Left lobe of liver (tissue), 2 donors: Measurements from ENCODE around the gene MFF. TPM values are rescaled to one million over a fixed set of nuclear protein-coding genes. Genes with fewer than 3 reads are reported as not detected.

ENCODE experiments used
- ATAC-seq: fragments of 200-7000 bp; cut with Tn5 transposase; one replicate; pipeline ENCODE4 v1.9.1; 2020; ENCODE audit warnings: mild to moderate bottlenecking, moderate library complexity
- DNase-seq: peaks from one replicate; pipeline ENCODE4 v3.0.0-alpha.2; 2020; ENCODE audit warnings: low spot score
- total RNA-seq: library from RNA; stranded (reverse); gene quantifications from one replicate; pipeline ENCODE4 v1.2.1, GENCODE V29; 2021
- donor health status: DM: no; HTN: no; CAD: no; lungs with moderate emphysema.
- donor health status: DM: no; HTN: yes; CAD: no.

Gene MFF
- total RNA-seq, result 27.6 TPM

GRCh38 chr2:227324995-227325838 lies at the start of gene MFF:
Gene MFF (plus strand): TSS chr2:227325251. CDS start chr2:227330666, 5,415 bp downstream.
- ATAC-seq, result peak; percentile 97
- DNase-seq, result peak; percentile 96

GRCh38 chr2:227280895-227281294 lies 44.2 kb upstream of the MFF start:
- ATAC-seq, result no peak

GRCh38 chr2:227285741-227286236 lies 39.3 kb upstream of the MFF start:
- DNase-seq, result no peak
- ATAC-seq, result no peak

More at GRCh38 chr2:227280895-227281294, 44.2 kb upstream of the MFF start:
- no peak for DNase-seq

- ATAC-seq (no peak), DNase-seq (no peak)
Observed at GRCh38 chr2:227287771-227288170, 37.3 kb upstream of the MFF start.

- ATAC-seq (no peak), DNase-seq (no peak)
Observed at GRCh38 chr2:227292314-227292713, 32.7 kb upstream of the MFF start.

GRCh38 chr2:227293531-227293930 lies 31.5 kb upstream of the MFF start:
- DNase-seq (no peak), ATAC-seq (no peak)

GRCh38 chr2:227295806-227296205 lies 29.2 kb upstream of the MFF start:
- ATAC-seq (no peak), DNase-seq (no peak)

- DNase-seq, result no peak
- ATAC-seq, result no peak
Observed at GRCh38 chr2:227296671-227297405, 28.2 kb upstream of the MFF start.

- ATAC-seq, result no peak
- DNase-seq, result no peak
Observed at GRCh38 chr2:227301523-227301922, 23.5 kb upstream of the MFF start.

GRCh38 chr2:227308784-227309183 lies 16.3 kb upstream of the MFF start:
- no peak for DNase-seq
- no peak for ATAC-seq

GRCh38 chr2:227310756-227311110 lies 14.3 kb upstream of the MFF start:
- DNase-seq (no peak), ATAC-seq (no peak)

- ATAC-seq (no peak), DNase-seq (no peak)
Observed at GRCh38 chr2:227311861-227312506, 13.1 kb upstream of the MFF start.

- ATAC-seq (no peak), DNase-seq (no peak)
Observed at GRCh38 chr2:227312579-227312978, 12.5 kb upstream of the MFF start.

- DNase-seq (no peak), ATAC-seq (no peak)
Observed at GRCh38 chr2:227313310-227313709, 11.7 kb upstream of the MFF start.

GRCh38 chr2:227317834-227318233 lies 7.2 kb upstream of the MFF start:
- DNase-seq (no peak), ATAC-seq (no peak)

- ATAC-seq (no peak), DNase-seq (no peak)
Observed at GRCh38 chr2:227320305-227321094, 4.6 kb upstream of the MFF start.

- ATAC-seq, result no peak
Observed at GRCh38 chr2:227322530-227323205, 2.4 kb upstream of the MFF start.

GRCh38 chr2:227323818-227324217 lies 1.2 kb upstream of the MFF start:
- DNase-seq, result no peak
- no peak for ATAC-seq

More at GRCh38 chr2:227322530-227323205, 2.4 kb upstream of the MFF start:
- no peak for DNase-seq

GRCh38 chr2:227324642-227324994 lies 433 bp upstream of the MFF start:
- ATAC-seq (peak; percentile 27), DNase-seq (no peak)

- ATAC-seq (peak; percentile 43), DNase-seq (peak; percentile 54)
Observed at GRCh38 chr2:227325839-227326195, 766 bp downstream of the MFF start.
